ENCODE results near the gene CDX2.

CDX2 gene

GRCh38 chr13:27928805-27929753 is 40.0 kb downstream of the CDX2 start:
- FAIRE-seq, result no peak
- DNase-seq (ENCODE audit: low spot score), result no peak

- DNase-seq (ENCODE audit: low spot score) (no peak), FAIRE-seq (no peak)
Observed at GRCh38 chr13:27928353-27928804, 40.7 kb downstream of the CDX2 start.

- no peak for FAIRE-seq
- no peak for DNase-seq (ENCODE audit: low spot score)
Observed at GRCh38 chr13:27927444-27928352, 41.4 kb downstream of the CDX2 start.

DNA sequence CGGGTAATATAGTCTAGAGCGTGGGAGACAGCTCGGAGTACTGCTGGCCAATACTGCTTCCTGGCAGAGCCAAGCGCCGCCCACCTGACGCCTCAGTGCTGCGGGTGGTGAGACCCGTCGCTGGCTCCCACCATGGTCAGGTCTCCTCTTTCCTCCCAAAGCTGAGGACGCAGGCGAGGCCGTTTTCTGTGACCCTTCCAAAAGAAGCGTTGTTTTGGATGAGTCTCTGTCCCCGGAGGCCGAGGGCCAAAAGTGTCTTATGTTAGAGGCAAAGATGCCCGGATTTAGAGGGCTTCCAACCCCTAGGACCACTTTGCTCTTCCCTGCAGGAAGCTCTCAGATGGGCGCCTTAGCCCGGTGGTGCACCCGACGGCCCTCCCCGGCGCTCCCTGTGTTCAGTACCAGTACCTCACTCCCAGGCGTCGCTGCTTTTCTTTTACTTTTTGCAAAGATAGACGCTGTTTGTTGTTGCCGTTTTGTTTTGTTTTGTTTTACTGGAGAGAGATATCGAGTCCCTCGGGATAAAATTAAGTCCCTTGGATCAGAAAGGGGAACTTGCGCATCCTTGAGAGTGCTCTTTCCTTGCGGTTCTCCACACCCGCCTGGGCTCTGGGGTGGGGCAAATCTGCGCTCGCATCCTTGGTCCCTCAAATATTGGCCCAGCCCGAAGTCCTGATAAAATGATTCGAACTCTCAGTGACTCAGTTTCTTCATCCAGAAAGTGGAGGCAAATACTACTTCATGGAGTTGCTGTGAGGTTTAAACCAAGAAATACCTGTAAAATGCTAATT is 42.3 kb downstream of the CDX2 start:
- FAIRE-seq, result no peak
- DNase-seq (ENCODE audit: low spot score), result no peak

DNA sequence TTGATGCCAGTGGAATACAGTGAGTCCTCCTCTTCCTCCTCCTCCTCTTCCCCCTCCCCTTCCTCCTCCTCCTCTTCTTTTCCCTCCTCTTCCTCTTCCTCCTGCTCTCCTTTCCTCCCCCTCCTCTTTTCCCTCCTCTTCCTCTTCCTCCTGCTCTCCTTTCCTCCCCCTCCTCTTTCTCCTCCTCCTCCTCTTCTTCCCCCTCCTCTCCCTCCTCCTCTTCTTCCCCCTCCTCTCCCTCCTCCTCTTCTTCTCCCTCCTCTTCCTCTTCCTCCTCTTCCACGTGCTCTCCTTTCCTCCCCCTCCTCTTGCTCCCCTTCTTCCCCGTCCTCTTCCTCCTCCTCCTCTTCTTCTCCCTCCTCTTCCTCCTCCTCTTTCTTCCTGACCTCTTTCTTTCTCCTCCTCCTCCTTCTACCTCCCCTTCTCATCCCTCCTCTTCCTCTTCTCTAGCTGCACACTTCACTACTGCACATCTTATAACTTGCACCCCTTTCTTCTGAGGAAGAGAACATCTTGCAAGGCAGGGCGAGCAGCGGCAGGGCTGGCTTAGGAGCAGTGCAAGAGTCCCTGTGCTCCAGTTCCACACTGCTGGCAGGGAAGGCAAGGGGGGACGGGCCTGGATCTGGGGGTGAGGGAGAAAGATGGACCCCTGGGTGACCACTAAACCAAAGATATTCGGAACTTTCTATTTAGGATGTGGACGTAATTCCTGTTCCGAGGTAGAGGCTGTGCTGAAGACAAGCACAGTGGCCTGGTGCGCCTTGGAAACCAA is 43.7 kb downstream of the CDX2 start:
- FAIRE-seq, result no peak
- DNase-seq (ENCODE audit: low spot score), result no peak

DNA sequence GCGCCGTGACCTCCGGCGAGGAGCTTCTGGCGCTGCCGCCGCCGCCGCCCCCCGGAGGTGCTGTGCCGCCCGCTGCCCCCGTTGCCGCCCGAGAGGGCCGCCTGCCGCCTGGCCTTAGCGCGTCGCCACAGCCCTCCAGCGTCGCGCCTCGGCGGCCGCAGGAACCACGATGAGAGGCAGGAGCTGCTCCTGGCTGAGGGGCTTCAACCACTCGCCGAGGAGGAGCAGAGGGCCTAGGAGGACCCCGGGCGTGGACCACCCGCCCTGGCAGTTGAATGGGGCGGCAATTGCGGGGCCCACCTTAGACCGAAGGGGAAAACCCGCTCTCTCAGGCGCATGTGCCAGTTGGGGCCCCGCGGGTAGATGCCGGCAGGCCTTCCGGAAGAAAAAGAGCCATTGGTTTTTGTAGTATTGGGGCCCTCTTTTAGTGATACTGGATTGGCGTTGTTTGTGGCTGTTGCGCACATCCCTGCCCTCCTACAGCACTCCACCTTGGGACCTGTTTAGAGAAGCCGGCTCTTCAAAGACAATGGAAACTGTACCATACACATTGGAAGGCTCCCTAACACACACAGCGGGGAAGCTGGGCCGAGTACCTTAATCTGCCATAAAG is 44.5 kb downstream of the CDX2 start:
- FAIRE-seq, result no peak
- no peak for DNase-seq (ENCODE audit: low spot score)

GRCh38 chr13:27923794-27924528 is 45.2 kb downstream of the CDX2 start:
- FAIRE-seq (no peak), DNase-seq (ENCODE audit: low spot score) (no peak)

DNA sequence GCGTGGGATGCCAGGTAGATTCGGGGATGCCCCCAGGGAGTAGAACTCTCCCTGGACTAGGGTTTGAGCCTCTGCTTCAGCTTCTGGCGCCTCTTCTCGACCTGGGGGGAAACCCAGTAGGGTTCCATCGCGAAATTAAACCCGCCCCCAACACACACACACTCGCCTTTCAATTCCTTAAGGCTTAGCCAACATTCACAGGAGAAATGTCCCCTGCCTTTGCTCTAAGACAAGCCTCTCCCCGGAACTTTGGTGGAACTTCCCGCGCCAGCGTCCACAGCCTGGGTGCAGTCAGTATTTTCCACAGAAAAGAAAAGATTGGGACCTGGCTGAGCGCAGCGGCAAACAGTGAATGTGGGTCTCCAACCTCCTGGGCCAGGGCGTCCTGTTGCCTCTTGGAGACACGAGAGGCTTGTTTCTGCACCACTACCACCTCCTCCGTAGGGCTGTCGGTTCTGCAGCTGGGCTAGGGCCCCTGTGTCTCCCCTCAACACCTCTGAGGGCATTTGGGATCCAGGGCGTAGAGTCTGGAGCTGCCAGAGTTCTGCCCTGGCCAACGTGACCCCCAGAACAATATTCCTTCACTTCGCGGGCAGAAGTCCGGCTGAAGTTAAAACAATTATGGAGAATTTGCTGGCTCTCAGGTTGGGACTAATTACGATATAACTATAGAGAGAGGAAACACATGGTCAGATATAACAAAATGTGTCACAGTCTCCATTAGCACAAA is 46.1 kb downstream of the CDX2 start:
- FAIRE-seq, result no peak
- DNase-seq (ENCODE audit: low spot score), result no peak

- FAIRE-seq, result no peak
- no peak for DNase-seq (ENCODE audit: low spot score)
Observed at GRCh38 chr13:27921961-27922882, 46.9 kb downstream of the CDX2 start.

- FAIRE-seq (no peak), DNase-seq (ENCODE audit: low spot score) (no peak)
Observed at GRCh38 chr13:27921421-27921960, 47.6 kb downstream of the CDX2 start.

DNA sequence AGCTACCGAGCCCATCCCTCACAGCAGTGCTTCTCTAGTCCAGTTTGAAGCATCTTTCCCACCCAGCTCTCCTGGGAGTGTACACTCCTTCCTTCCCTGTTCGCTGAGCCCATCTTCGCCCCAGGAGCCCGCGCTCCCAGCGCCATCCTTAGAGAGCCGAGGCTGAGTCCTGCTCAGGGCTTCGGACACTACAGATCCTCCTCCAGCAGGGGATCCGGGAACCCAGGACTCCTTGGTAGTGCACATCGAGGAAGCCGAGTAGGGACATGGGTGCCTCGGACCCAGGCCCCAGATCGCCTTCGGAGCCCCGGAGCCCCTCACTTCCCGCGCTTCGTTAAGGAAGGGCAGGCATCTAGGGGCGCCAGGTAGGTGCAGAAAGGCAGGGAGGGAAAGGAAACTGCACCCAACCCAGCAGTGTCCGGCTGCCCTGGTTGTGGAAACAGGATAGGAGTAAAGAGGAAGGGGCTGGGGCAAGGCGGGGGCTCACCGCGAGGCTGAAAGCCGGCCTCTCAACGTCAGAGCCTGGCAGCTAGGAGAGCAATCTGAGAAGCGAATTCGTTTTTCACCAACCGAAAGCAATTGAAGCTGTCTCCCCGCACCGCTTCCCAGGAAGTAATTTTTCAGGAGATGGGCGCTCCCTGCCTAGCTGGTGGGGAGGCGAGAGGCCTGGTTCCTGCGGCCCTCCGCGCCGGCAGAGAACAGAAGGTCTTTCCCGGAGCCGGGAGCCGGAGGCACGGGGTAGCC is 48.3 kb downstream of the CDX2 start:
- DNase-seq (ENCODE audit: low spot score), result no peak

DNA sequence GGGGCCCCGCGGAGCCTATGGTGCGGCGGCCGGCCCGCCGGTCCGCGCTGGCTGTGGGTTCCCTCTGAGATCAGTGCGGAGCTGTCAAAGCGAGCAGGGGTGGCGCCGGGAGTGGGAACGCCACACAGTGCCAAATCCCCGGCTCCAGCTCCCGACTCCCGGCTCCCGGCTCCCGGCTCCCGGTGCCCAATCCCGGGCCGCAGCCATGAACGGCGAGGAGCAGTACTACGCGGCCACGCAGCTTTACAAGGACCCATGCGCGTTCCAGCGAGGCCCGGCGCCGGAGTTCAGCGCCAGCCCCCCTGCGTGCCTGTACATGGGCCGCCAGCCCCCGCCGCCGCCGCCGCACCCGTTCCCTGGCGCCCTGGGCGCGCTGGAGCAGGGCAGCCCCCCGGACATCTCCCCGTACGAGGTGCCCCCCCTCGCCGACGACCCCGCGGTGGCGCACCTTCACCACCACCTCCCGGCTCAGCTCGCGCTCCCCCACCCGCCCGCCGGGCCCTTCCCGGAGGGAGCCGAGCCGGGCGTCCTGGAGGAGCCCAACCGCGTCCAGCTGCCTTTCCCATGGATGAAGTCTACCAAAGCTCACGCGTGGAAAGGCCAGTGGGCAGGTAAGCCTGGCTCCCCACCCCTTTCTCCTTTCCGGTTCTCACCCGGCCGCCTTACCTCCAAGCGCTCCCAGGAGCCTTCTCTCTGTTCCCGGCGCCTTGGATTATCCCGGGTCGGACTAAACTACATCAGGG is 49.0 kb downstream of the CDX2 start, which contains the start of gene PDX1:
Gene PDX1 (plus strand): TSS at position 67 of the 743 bp plus-strand sequence. CDS start 139 bp downstream, at position 206.
- no peak for FAIRE-seq
- DNase-seq (ENCODE audit: low spot score), result no peak

More for the DNA sequence above, 48.3 kb downstream of the CDX2 start:
- no peak for FAIRE-seq

DNA sequence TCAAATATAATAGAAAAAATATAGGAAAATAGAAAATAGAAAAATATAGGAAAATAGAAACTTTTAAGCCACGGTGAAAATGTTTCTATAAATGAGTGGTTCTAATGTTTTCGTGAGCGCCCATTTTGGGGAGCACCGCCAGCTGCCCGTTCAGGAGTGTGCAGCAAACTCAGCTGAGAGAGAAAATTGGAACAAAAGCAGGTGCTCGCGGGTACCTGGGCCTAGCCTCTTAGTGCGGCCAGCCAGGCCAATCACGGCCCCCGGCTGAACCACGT is 49.5 kb downstream of the CDX2 start:
- DNase-seq (ENCODE audit: low spot score) (no peak), FAIRE-seq (no peak)

GRCh38 chr13:27918918-27919658 is 50.0 kb downstream of the CDX2 start:
- no peak for DNase-seq (ENCODE audit: low spot score)
- no peak for FAIRE-seq

Data from RCC 7860 (cell line).